ENCODE measurements around the gene IYD. TPM values are rescaled to one million over a fixed set of nuclear protein-coding genes. Genes with fewer than 3 reads are reported as not detected.

The IYD gene
- total RNA-seq, 1 experiment from 2014 or later: not detected

- H3K79me1 ChIP-seq (ENCODE audit: insufficient read depth, low read depth, low read length, poor library complexity, severe bottlenecking): no peaks in the 10 kb centered on the region
- H3K27ac ChIP-seq (ENCODE audit: insufficient read length, low read depth, low read length): no peak overlapping the region
- no peak overlapping the region for H3K9ac ChIP-seq (ENCODE audit: extremely low read depth, insufficient read length, low read length)
- no peak overlapping the region for H2AFZ ChIP-seq (ENCODE audit: low read length)
- no peak overlapping the region for H2BK20ac ChIP-seq (ENCODE audit: low read depth, low read length, poor library complexity, severe bottlenecking)
- H4K20me1 ChIP-seq (ENCODE audit: control insufficient read depth, insufficient read depth, insufficient read length): no peaks in the 10 kb centered on the region
- no peaks in the 10 kb centered on the region for H3K27me3 ChIP-seq (ENCODE audit: insufficient read depth, low read length)
- no peak overlapping the region for H3K4ac ChIP-seq (ENCODE audit: low read depth, low read length)
- H3K18ac ChIP-seq (ENCODE audit: insufficient read length, low read depth, low read length): no peak overlapping the region
- H3K23me2 ChIP-seq (ENCODE audit: insufficient read length, low read depth, low read length, poor library complexity, severe bottlenecking): no peaks in the 10 kb centered on the region
- H4K5ac ChIP-seq (ENCODE audit: insufficient read length, low read depth, low read length): no peak overlapping the region
- no peaks in the 10 kb centered on the region for H3K36me3 Mint-ChIP-seq (ENCODE audit: insufficient read depth in 1 of 3, low read depth in 3 of 3)
- H3K9me3 Mint-ChIP-seq: no peaks in the 10 kb centered on the region
- no peak for DNase-seq
- H3K79me2 ChIP-seq (ENCODE audit: insufficient read depth, low read length): no peaks in the 10 kb centered on the region
- no peak overlapping the region for H3T11ph ChIP-seq (ENCODE audit: low read length)
- peaks cover 12% of the 10 kb centered on the region for H3K27me3 Mint-ChIP-seq (ENCODE audit: low read depth)
- TF ChIP-seq, protein P1, sequence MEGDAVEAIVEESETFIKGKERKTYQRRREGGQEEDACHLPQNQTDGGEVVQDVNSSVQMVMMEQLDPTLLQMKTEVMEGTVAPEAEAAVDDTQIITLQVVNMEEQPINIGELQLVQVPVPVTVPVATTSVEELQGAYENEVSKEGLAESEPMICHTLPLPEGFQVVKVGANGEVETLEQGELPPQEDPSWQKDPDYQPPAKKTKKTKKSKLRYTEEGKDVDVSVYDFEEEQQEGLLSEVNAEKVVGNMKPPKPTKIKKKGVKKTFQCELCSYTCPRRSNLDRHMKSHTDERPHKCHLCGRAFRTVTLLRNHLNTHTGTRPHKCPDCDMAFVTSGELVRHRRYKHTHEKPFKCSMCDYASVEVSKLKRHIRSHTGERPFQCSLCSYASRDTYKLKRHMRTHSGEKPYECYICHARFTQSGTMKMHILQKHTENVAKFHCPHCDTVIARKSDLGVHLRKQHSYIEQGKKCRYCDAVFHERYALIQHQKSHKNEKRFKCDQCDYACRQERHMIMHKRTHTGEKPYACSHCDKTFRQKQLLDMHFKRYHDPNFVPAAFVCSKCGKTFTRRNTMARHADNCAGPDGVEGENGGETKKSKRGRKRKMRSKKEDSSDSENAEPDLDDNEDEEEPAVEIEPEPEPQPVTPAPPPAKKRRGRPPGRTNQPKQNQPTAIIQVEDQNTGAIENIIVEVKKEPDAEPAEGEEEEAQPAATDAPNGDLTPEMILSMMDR (conservative IDR thresholded peaks at IDR 0.05): no peak
- H3K56ac ChIP-seq (ENCODE audit: insufficient read length, low read depth, low read length): no peak overlapping the region
- no peak overlapping the region for H3K4me3 Mint-ChIP-seq
- H4K91ac ChIP-seq (ENCODE audit: insufficient read length, low read depth, low read length): no peak overlapping the region
- no peak overlapping the region for H4K8ac ChIP-seq (replicated peaks; ENCODE audit: insufficient read length, low read depth, low read length)
- no peak overlapping the region for H2AK5ac ChIP-seq (ENCODE audit: insufficient read length, low read length)
- WGBS (ENCODE audit: extremely low coverage, insufficient read length, low lambda C conversion rate): no CpG with 5 or more reads among the region's 3 CpGs
- peaks cover 2% of the 10 kb centered on the region in 2 experiments; a peak in 2 of 4 replicates for H3K4me1 Mint-ChIP-seq
- no peak overlapping the region for H2BK12ac ChIP-seq (ENCODE audit: insufficient read length, low read depth, low read length)
- no peak overlapping the region for H3K23ac ChIP-seq (ENCODE audit: insufficient read length, low read depth, low read length)
- no peaks in the 10 kb centered on the region for H3K4me1 ChIP-seq (ENCODE audit: insufficient read depth, low read length)
- H2BK15ac ChIP-seq (ENCODE audit: low read depth, low read length): no peak overlapping the region
- H3K14ac ChIP-seq (ENCODE audit: insufficient read depth, low read length): no peak overlapping the region
- no peak overlapping the region for H3K27ac Mint-ChIP-seq
- H2BK120ac ChIP-seq (ENCODE audit: low read depth, low read length, poor library complexity, severe bottlenecking): no peak overlapping the region
- H3K9me3 ChIP-seq (ENCODE audit: control insufficient read depth, low read depth, low read length): no peaks in the 10 kb centered on the region
- H2BK5ac ChIP-seq (ENCODE audit: insufficient read length, low read length): no peak overlapping the region
- no peak overlapping the region for H3K4me2 ChIP-seq (ENCODE audit: insufficient read depth, insufficient read length, low read length)
Observed at GRCh38 chr6:150394899-150395295, 26.1 kb downstream of the IYD start.
